H1 (cell line): ENCODE measurements around the gene MUC5B. TPM values are rescaled to one million over a fixed set of nuclear protein-coding genes. Genes with fewer than 3 reads are reported as not detected.

Source experiments
- CTCF ChIA-PET: fragments of 300-600 bp; sonication (Branson Sonifier 250); formaldehyde crosslinking; loops from one replicate; lab custom pipeline; 2021; ENCODE audit not compliant: partially characterized antibody; lab: Charles Lee
- POLR2A ChIA-PET: fragments of 300-600 bp; sonication (Branson Sonifier 250); formaldehyde crosslinking; loops from one replicate; lab custom pipeline; 2021; ENCODE audit warnings: inconsistent platforms; ENCODE audit not compliant: partially characterized antibody; lab: Charles Lee
- DNase-seq, 2 experiments: peaks; one replicate each; pipeline versions ENCODE4 v3.0.0 to v3.0.0-alpha.2; 2010 to 2022; ENCODE audit warnings: low spot score in 2 of 2, low read depth in 1 of 2, mixed read lengths in 1 of 2
- FAIRE-seq: peaks from 2 replicates; lab custom pipeline; 2011; peaks lifted over from hg19 to GRCh38; lab: Jason Lieb, UNC
- H2AFZ ChIP-seq: 2 replicates; pipeline ENCODE4 v1.8.1; 2012; ENCODE audit warnings: low read length, inconsistent platforms
- H2AK5ac ChIP-seq: 2 replicates; pipeline ENCODE4 v1.6.1; 2013; ENCODE audit warnings: low read depth, low read length
- H2BK120ac ChIP-seq: replicated peaks from 2 replicates; pipeline ENCODE3; 2013; ENCODE audit warnings: low read depth, low read length, inconsistent platforms
- H2BK12ac ChIP-seq: 2 replicates; pipeline ENCODE4 v1.6.1; 2013; ENCODE audit warnings: low read depth, low read length
- H2BK15ac ChIP-seq: 2 replicates; pipeline ENCODE4 v1.6.1; 2013; ENCODE audit warnings: low read length
- H2BK20ac ChIP-seq: 2 replicates; pipeline ENCODE4 v1.6.1; 2013; ENCODE audit warnings: low read length
- H2BK5ac ChIP-seq: 2 replicates; pipeline ENCODE4 v1.6.1; 2013; ENCODE audit warnings: low read depth, low read length
- H3K14ac ChIP-seq: 2 replicates; pipeline ENCODE4 v1.6.1; 2013; ENCODE audit warnings: inconsistent platforms; ENCODE audit not compliant: insufficient read length
- H3K18ac ChIP-seq: 2 replicates; pipeline ENCODE4 v1.6.1; 2013; ENCODE audit warnings: low read length; ENCODE audit errors: extremely low read depth
- H3K23ac ChIP-seq: 2 replicates; pipeline ENCODE4 v1.6.1; 2013; ENCODE audit warnings: inconsistent platforms; ENCODE audit not compliant: insufficient read length
- H3K23me2 ChIP-seq: 2 replicates; pipeline ENCODE4 v1.6.1; 2013; ENCODE audit warnings: low read depth, low read length
- H3K27ac ChIP-seq: 2 replicates; pipeline ENCODE4 v1.6.1; 2011; ENCODE audit warnings: low read depth, low read length, inconsistent platforms
- H3K27me3 ChIP-seq, 4 experiments: replicated peaks in 1 of 4; 1 replicate in 1 of 4; 2 replicates in 3 of 4; pipeline versions ENCODE4 v1.6.1 to v1.8.1; 2011 to 2013; ENCODE audit warnings: low read length in 3 of 4, mild to moderate bottlenecking in 3 of 4, inconsistent platforms in 2 of 4, mixed read lengths in 2 of 4, moderate library complexity in 1 of 4; ENCODE audit not compliant: control insufficient read depth in 3 of 4, insufficient read depth in 3 of 4; ENCODE audit errors: extremely low read depth in 1 of 4
- H3K36me3 ChIP-seq, 4 experiments: 2 replicates each; pipeline versions ENCODE4 v1.6.1 to v1.8.1; 2011 to 2013; ENCODE audit warnings: mild to moderate bottlenecking in 4 of 4, low read length in 3 of 4, moderate library complexity in 2 of 4, control low read depth in 1 of 4, inconsistent platforms in 1 of 4; ENCODE audit not compliant: insufficient read depth in 4 of 4, control insufficient read depth in 2 of 4
- H3K4ac ChIP-seq: replicated peaks from 2 replicates; pipeline ENCODE3; 2013; ENCODE audit warnings: low read length, low read depth, mixed read lengths, inconsistent platforms; ENCODE audit not compliant: insufficient read length
- H3K4me1 ChIP-seq, 4 experiments: replicated peaks in 1 of 4; 1 replicate in 1 of 4; 2 replicates in 3 of 4; pipeline versions ENCODE4 v1.6.1 to v1.8.1; 2011 to 2013; ENCODE audit warnings: low read length in 3 of 4, inconsistent platforms in 2 of 4, mixed read lengths in 1 of 4; ENCODE audit not compliant: insufficient read depth in 4 of 4, control insufficient read depth in 3 of 4
- H3K4me2 ChIP-seq, 2 experiments: 2 replicates each; pipeline versions ENCODE4 v1.6.1 to v1.8.1; 2011 to 2013; ENCODE audit warnings: low read depth in 2 of 2, low read length in 2 of 2, control low read depth in 1 of 2, inconsistent platforms in 1 of 2, mild to moderate bottlenecking in 1 of 2; ENCODE audit not compliant: insufficient read depth in 1 of 2
- H3K4me3 ChIP-seq, 4 experiments: fragments of 200-600, 300-600 bp in 1 of 4; sonication (generic), shearing (Covaris generic), sonication (Bioruptor Twin) in 1 of 4; 2 replicates each; pipeline versions ENCODE4 v1.5.1 to v1.8.1; 2011 to 2016; ENCODE audit warnings: low read length in 4 of 4, low read depth in 3 of 4, control low read depth in 2 of 4, inconsistent platforms in 2 of 4, mild to moderate bottlenecking in 2 of 4, mixed read lengths in 1 of 4, moderate library complexity in 1 of 4; ENCODE audit not compliant: insufficient read depth in 2 of 4; ENCODE audit errors: extremely low read depth in 1 of 4
- H3K56ac ChIP-seq: replicated peaks from 2 replicates; pipeline ENCODE3; 2013; ENCODE audit warnings: low read depth, mild to moderate bottlenecking, mixed read lengths, low read length, inconsistent platforms; ENCODE audit not compliant: insufficient read length
- H3K79me1 ChIP-seq: 2 replicates; pipeline ENCODE4 v1.6.1; 2013; ENCODE audit warnings: low read depth, low read length, control low read depth
- H3K79me2 ChIP-seq, 2 experiments: 2 replicates each; pipeline versions ENCODE4 v1.6.1 to v1.8.1; 2012 to 2013; ENCODE audit warnings: low read length in 2 of 2, mild to moderate bottlenecking in 2 of 2, inconsistent platforms in 1 of 2; ENCODE audit not compliant: insufficient read depth in 2 of 2, control insufficient read depth in 1 of 2
- H3K9ac ChIP-seq, 4 experiments: replicated peaks in 1 of 4; 1 replicate in 1 of 4; 2 replicates in 3 of 4; pipeline versions ENCODE4 v1.6.1 to v1.8.1; 2011 to 2013; ENCODE audit warnings: low read depth in 3 of 4, low read length in 3 of 4, control low read depth in 2 of 4, mild to moderate bottlenecking in 2 of 4, moderate library complexity in 2 of 4, inconsistent platforms in 1 of 4; ENCODE audit errors: extremely low read depth in 1 of 4
- H3K9me3 ChIP-seq, 2 experiments: 2 replicates each; pipeline versions ENCODE4 v1.6.1 to v1.8.1; 2012 to 2013; ENCODE audit warnings: mild to moderate bottlenecking in 2 of 2, moderate library complexity in 2 of 2, control low read depth in 1 of 2, inconsistent platforms in 1 of 2, low read depth in 1 of 2, low read length in 1 of 2, mixed read lengths in 1 of 2; ENCODE audit not compliant: insufficient read depth in 2 of 2
- H4K20me1 ChIP-seq, 2 experiments: replicated peaks in 1 of 2; 2 replicates each; pipeline versions ENCODE3 to v1.8.1; 2011 to 2013; ENCODE audit warnings: inconsistent platforms in 2 of 2, low read length in 2 of 2, mild to moderate bottlenecking in 1 of 2; ENCODE audit not compliant: insufficient read depth in 2 of 2, control insufficient read depth in 1 of 2
- H4K5ac ChIP-seq: 2 replicates; pipeline ENCODE4 v1.6.1; 2013; ENCODE audit warnings: low read length, low read depth, mixed read lengths, inconsistent platforms; ENCODE audit not compliant: insufficient read length
- H4K8ac ChIP-seq: 2 replicates; pipeline ENCODE4 v1.8.0; 2013; ENCODE audit warnings: mild to moderate bottlenecking, moderate library complexity, low read length, inconsistent platforms; ENCODE audit not compliant: insufficient read depth; ENCODE audit errors: extremely low read depth
- H4K91ac ChIP-seq: replicated peaks from 2 replicates; pipeline ENCODE3; 2013; ENCODE audit warnings: low read length, mixed read lengths, inconsistent platforms; ENCODE audit not compliant: insufficient read length
- BRCA1 ChIP-seq: IDR thresholded peaks from 2 replicates; pipeline ENCODE4 v1.6.1; 2012; ENCODE audit warnings: low read depth, low read length, improper control_type of control experiment
- CTCF ChIP-seq, 3 experiments: IDR thresholded peaks; 1 replicate in 2 of 3; 2 replicates in 1 of 3; pipeline versions ENCODE4 v1.5.1 to v1.6.1; 2011; ENCODE audit warnings: low read length in 3 of 3, mild to moderate bottlenecking in 3 of 3, inconsistent platforms in 2 of 3, low read depth in 1 of 3, moderate library complexity in 1 of 3; ENCODE audit not compliant: insufficient read depth in 1 of 3; ENCODE audit errors: control extremely low read depth in 1 of 3
- EP300 ChIP-seq, 2 experiments: IDR thresholded peaks; 1 replicate in 1 of 2; 2 replicates in 1 of 2; pipeline ENCODE4 v1.6.1; 2011 to 2012; ENCODE audit warnings: low read depth in 2 of 2, low read length in 2 of 2, mild to moderate bottlenecking in 2 of 2, borderline replicate concordance in 1 of 2, inconsistent platforms in 1 of 2, moderate library complexity in 1 of 2
- FOSL1 ChIP-seq: IDR thresholded peaks from 2 replicates; pipeline ENCODE4 v1.6.1; 2011; ENCODE audit warnings: mild to moderate bottlenecking, low read depth, low read length, moderate library complexity; ENCODE audit not compliant: insufficient read depth
- GTF2F1 ChIP-seq: IDR thresholded peaks from 2 replicates; pipeline ENCODE4 v1.6.1; 2012; ENCODE audit warnings: low read depth, low read length, improper control_type of control experiment, borderline replicate concordance
- KDM5A ChIP-seq: fragments of 200-600 bp; IDR thresholded peaks from 2 replicates; pipeline ENCODE4 v1.7.1; 2012; ENCODE audit warnings: mild to moderate bottlenecking, low read length, inconsistent platforms, mixed read lengths
- PHF8 ChIP-seq: fragments of 200-600 bp; sonication (generic); conservative IDR thresholded peaks from 2 replicates; pipeline ENCODE4 v1.7.1; 2012; ENCODE audit warnings: low read depth, mild to moderate bottlenecking, inconsistent platforms, low read length, moderate library complexity
- POLR2AphosphoS5 ChIP-seq: IDR thresholded peaks from 2 replicates; pipeline ENCODE4 v1.6.1; 2011; ENCODE audit warnings: low read depth, low read length
- RAD21 ChIP-seq, 2 experiments: IDR thresholded peaks in 1 of 2; conservative IDR thresholded peaks in 1 of 2; 2 replicates each; pipeline ENCODE4 v1.6.1; 2011; ENCODE audit warnings: low read depth in 2 of 2, low read length in 2 of 2, improper control_type of control experiment in 1 of 2, inconsistent platforms in 1 of 2, mild to moderate bottlenecking in 1 of 2, moderate library complexity in 1 of 2
- SIRT6 ChIP-seq: IDR thresholded peaks from one replicate; pipeline ENCODE4 v1.7.1; 2012; ENCODE audit warnings: low read length, inconsistent platforms
- SIX5 ChIP-seq: IDR thresholded peaks from 2 replicates; pipeline ENCODE4 v1.6.1; 2011; ENCODE audit warnings: mild to moderate bottlenecking, low read depth, low read length
- YY1 ChIP-seq: IDR thresholded peaks from 2 replicates; pipeline ENCODE4 v1.6.1; 2011; ENCODE audit warnings: low read depth, mild to moderate bottlenecking, low read length
- WGBS, 2 experiments: shearing (Covaris generic) in 1 of 2; methylation state at CpG; one replicate each; pipeline versions ENCODE4 v1.1.6 to v1.1.7; 2013 to 2015; ENCODE audit warnings: low lambda C conversion rate in 2 of 2, mixed read lengths in 2 of 2, inconsistent platforms in 1 of 2, low coverage in 1 of 2, missing lambda C conversion rate in 1 of 2; ENCODE audit not compliant: insufficient replicate concordance in 2 of 2, insufficient coverage in 1 of 2, insufficient read length in 1 of 2; ENCODE audit errors: extremely low coverage in 1 of 2, missing lambda C conversion rate in 1 of 2; 5-methylcytosine and 5-hydroxymethylcytosine counted together
- polyA plus RNA-seq, 7 experiments: library from polyadenylated mRNA; depleted of rRNA in 3 of 7; stranded (reverse) in 5 of 7; unstranded in 2 of 7; fragments of >200 nt in 5 of 7; fragments of 200-250 nt in 2 of 7; gene quantifications; 1 replicate in 5 of 7; 2 replicates in 1 of 7; 4 replicates in 1 of 7; pipeline versions ENCODE4 v1.2.1 to v1.2.3, GENCODE V29; 2011 to 2013; ENCODE audit warnings: missing spikeins in 2 of 7, mixed read lengths in 2 of 7
- total RNA-seq: library from RNA; stranded (reverse); fragmentation: NEBNext Ultra II Directional; extraction: Animal tissue kit (Norgen Biotek cat#: 25700); gene quantifications from 2 replicates; pipeline ENCODE4 v1.2.1, GENCODE V29; 2021

Gene MUC5B
- total and polyA plus RNA-seq, 2 of the 8 experiments (the other 6 are each of a cell fraction or from before 2014, with no cell fraction given), result 0.02 to 0.03 TPM

GRCh38 chr11:1180171-1180570 is 42.7 kb upstream of the MUC5B start:
- CTCF ChIA-PET, result interaction anchor here (1.8 kb wide), 1 partner anchor 12 kb away, joined by 3 read pairs; no protein-coding TSS in a partner anchor
- no peak overlapping the region for H3K9ac ChIP-seq
- no peaks in the 10 kb centered on the region for H3K36me3 ChIP-seq
- H3K18ac ChIP-seq, result no peak overlapping the region
- H3K4me2 ChIP-seq, result no peak overlapping the region
- no peak overlapping the region for H4K91ac ChIP-seq
- H2BK15ac ChIP-seq, result no peak overlapping the region
- no peak overlapping the region for H3K56ac ChIP-seq
- no peak overlapping the region for H4K5ac ChIP-seq
- H2BK20ac ChIP-seq, result no peak overlapping the region
- H3K27ac ChIP-seq, result no peak overlapping the region
- H3K79me2 ChIP-seq, result no peaks in the 10 kb centered on the region
- H2AFZ ChIP-seq, result no peak overlapping the region
- POLR2A ChIA-PET, result no interaction called here
- no peak overlapping the region for H4K8ac ChIP-seq
- H2AK5ac ChIP-seq, result no peak overlapping the region
- peaks cover 28 to 82% of the 10 kb centered on the region in 2 experiments for H3K9me3 ChIP-seq
- no peak overlapping the region for H3K4ac ChIP-seq
- H3K23me2 ChIP-seq, result no peaks in the 10 kb centered on the region
- no peaks in the 10 kb centered on the region for H4K20me1 ChIP-seq
- H3K14ac ChIP-seq, result no peak overlapping the region
- no peak for FAIRE-seq
- no peak overlapping the region for H3K23ac ChIP-seq
- H2BK120ac ChIP-seq, result no peak overlapping the region
- no peak overlapping the region for H2BK12ac ChIP-seq
- no peaks in the 10 kb centered on the region for H3K79me1 ChIP-seq
- no peaks in the 10 kb centered on the region for H3K27me3 ChIP-seq
- no peak overlapping the region for H3K4me3 ChIP-seq
- no peak for DNase-seq
- H2BK5ac ChIP-seq, result no peak overlapping the region
- no peaks in the 10 kb centered on the region for H3K4me1 ChIP-seq
- 80% methylated on average over 11 of the region's 15 CpGs; no CpG with 5 or more reads in 1 of the 2 experiments for WGBS, 2 experiments
- TF ChIP-seq YY1, result no peak
- no peak for TF ChIP-seq KDM5A
- TF ChIP-seq EP300 (IDR thresholded peaks at IDR 0.05; ENCODE audit: borderline replicate concordance in 1 of 2, low read depth in 2 of 2, low read length in 2 of 2), result no peak
- TF ChIP-seq GTF2F1, result no peak
- no peak for TF ChIP-seq SIX5
- no peak for TF ChIP-seq BRCA1
- no peak for TF ChIP-seq FOSL1
- no peak for TF ChIP-seq PHF8
- TF ChIP-seq SIRT6, result no peak
- no peak for TF ChIP-seq POLR2AphosphoS5
- TF ChIP-seq CTCF (IDR thresholded peaks at IDR 0.05; ENCODE audit: control extremely low read depth in 1 of 3, insufficient read depth in 1 of 3, low read depth in 1 of 3, low read length in 3 of 3), result no peak
- TF ChIP-seq RAD21 (IDR thresholded peaks at IDR 0.05 in 1 of 2, conservative IDR thresholded peaks at IDR 0.05 in 1 of 2; ENCODE audit: low read depth in 2 of 2, low read length in 2 of 2), result no peak
